OCI-M2 (cell line): Measurements from ENCODE around the gene NAV2.
"Not testable (repeated sequence)": the region's sequence is repeated elsewhere in the genome, so short reads cannot be mapped to it uniquely, and the experiment has no call there.

Experiments
- DNase-seq: peaks from one replicate; lab custom pipeline; 2025; ENCODE audit not compliant: unreplicated experiment; lab: John Stamatoyannopoulos, UW

Gene NAV2

GRCh38 chr11:20066013-20066782 lies 353.6 kb downstream of the NAV2 start:
- no peak for DNase-seq

- DNase-seq: no peak
These were observed 354.1 kb downstream of the NAV2 start for GRCh38 chr11:20066783-20067156.

GRCh38 chr11:20067665-20068064 lies 355.0 kb downstream of the NAV2 start:
- DNase-seq: no peak

GRCh38 chr11:20068691-20069090 lies 356.1 kb downstream of the NAV2 start:
- DNase-seq: no peak

GRCh38 chr11:20070459-20070858 lies 357.8 kb downstream of the NAV2 start:
- no peak for DNase-seq

- no peak for DNase-seq
These were observed 363.0 kb downstream of the NAV2 start for GRCh38 chr11:20075627-20076026.

GRCh38 chr11:20078846-20079245 lies 366.2 kb downstream of the NAV2 start:
- DNase-seq: no peak

- no peak for DNase-seq
These were observed 367.5 kb downstream of the NAV2 start for GRCh38 chr11:20080032-20080685.

- no peak for DNase-seq
These were observed 368.7 kb downstream of the NAV2 start for GRCh38 chr11:20081336-20081735.

- not testable (repeated sequence) for DNase-seq
These were observed 371.2 kb downstream of the NAV2 start for GRCh38 chr11:20083877-20084276.

- DNase-seq: no peak
These were observed 372.5 kb downstream of the NAV2 start for GRCh38 chr11:20084921-20085814.

GRCh38 chr11:20085918-20086317 lies 373.3 kb downstream of the NAV2 start:
- no peak for DNase-seq

- DNase-seq: no peak
These were observed 374.5 kb downstream of the NAV2 start for GRCh38 chr11:20087118-20087521.

GRCh38 chr11:20088397-20089225 lies 376.0 kb downstream of the NAV2 start:
- no peak for DNase-seq

GRCh38 chr11:20089367-20089766 lies 376.7 kb downstream of the NAV2 start:
- no peak for DNase-seq

- no peak for DNase-seq
These were observed 377.4 kb downstream of the NAV2 start for GRCh38 chr11:20089796-20090653.

- no peak for DNase-seq
These were observed 378.2 kb downstream of the NAV2 start for GRCh38 chr11:20090654-20091374.

- DNase-seq: no peak
These were observed 381.1 kb downstream of the NAV2 start for GRCh38 chr11:20093775-20094174.

- DNase-seq: no peak
These were observed 382.6 kb downstream of the NAV2 start for GRCh38 chr11:20095189-20095588.
